Esophagus muscularis mucosa (tissue), 4 donors: ENCODE results near the gene TMED4.

ENCODE experiments used
- EP300 ChIP-seq: sonication (generic); formaldehyde crosslinking; IDR thresholded peaks from one replicate; pipeline ENCODE4 v1.6.1; 2017; ENCODE audit warnings: antibody characterized with exemption
- POLR2A ChIP-seq: fragments of 450-650 bp; IDR thresholded peaks from one replicate; pipeline ENCODE4 v1.6.1; 2017; ENCODE audit warnings: antibody characterized with exemption, moderate library complexity, mild to moderate bottlenecking, low read depth
- POLR2AphosphoS5 ChIP-seq, 2 donors: sonication (generic); formaldehyde crosslinking; IDR thresholded peaks; one replicate each; pipeline ENCODE4 v1.6.1; 2017; ENCODE audit warnings: antibody characterized with exemption in 2 of 2
- TF ChIP-seq, protein P1 (sequence below), 3 experiments: fragments of 200-600 bp in 2 of 3; fragments of 450-650 bp in 1 of 3; sonication (generic) in 2 of 3; IDR thresholded peaks; one replicate each; pipeline ENCODE4 v1.5.1; 2017 to 2019; ENCODE audit warnings: antibody characterized with exemption in 3 of 3, mild to moderate bottlenecking in 2 of 3, moderate library complexity in 1 of 3

DNA sequence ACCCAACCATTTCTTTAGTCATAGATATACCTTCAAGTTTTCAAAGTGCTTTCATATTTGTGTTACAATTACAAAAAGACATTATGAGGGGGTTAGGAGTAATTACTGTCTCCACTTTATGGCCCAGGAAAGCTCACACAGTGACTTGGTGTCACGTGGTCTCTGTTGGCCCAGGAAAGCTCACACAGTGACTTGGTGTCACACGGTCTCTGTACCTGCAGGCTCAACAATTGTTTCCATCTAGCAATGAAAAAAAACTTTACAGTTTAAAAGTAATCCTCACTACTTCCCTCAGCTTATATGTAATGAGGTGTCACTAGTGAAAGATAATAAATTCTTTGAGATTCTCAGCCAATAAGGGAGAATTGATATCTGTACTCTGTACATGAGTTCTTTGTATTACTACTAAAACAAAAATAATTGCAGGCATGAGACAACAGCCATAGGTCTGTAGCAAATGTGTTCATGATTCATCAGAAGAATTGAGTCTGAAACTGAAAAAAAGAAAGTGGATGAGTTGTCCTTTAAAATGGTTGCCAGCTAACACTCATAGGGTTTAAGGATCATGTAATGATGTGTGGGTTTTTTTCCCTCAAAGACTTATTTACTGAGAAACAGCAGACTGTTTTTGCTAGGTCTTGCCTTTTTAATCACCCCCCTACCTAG, 35.3 kb upstream of the TMED4 start:
- TF ChIP-seq, protein P1, sequence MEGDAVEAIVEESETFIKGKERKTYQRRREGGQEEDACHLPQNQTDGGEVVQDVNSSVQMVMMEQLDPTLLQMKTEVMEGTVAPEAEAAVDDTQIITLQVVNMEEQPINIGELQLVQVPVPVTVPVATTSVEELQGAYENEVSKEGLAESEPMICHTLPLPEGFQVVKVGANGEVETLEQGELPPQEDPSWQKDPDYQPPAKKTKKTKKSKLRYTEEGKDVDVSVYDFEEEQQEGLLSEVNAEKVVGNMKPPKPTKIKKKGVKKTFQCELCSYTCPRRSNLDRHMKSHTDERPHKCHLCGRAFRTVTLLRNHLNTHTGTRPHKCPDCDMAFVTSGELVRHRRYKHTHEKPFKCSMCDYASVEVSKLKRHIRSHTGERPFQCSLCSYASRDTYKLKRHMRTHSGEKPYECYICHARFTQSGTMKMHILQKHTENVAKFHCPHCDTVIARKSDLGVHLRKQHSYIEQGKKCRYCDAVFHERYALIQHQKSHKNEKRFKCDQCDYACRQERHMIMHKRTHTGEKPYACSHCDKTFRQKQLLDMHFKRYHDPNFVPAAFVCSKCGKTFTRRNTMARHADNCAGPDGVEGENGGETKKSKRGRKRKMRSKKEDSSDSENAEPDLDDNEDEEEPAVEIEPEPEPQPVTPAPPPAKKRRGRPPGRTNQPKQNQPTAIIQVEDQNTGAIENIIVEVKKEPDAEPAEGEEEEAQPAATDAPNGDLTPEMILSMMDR (IDR thresholded peaks at IDR 0.05) = no peak
- TF ChIP-seq POLR2A (no peak), POLR2AphosphoS5 (IDR thresholded peaks at IDR 0.05) (no peak), EP300 (no peak)
